ENCODE data around the gene CECR2. TPM values are rescaled to one million over a fixed set of nuclear protein-coding genes. Genes with fewer than 3 reads are reported as not detected.

The CECR2 gene
- total and polyA plus RNA-seq, 7 donors, result 1.7 to 24.1 (median 19.6) TPM

DNA sequence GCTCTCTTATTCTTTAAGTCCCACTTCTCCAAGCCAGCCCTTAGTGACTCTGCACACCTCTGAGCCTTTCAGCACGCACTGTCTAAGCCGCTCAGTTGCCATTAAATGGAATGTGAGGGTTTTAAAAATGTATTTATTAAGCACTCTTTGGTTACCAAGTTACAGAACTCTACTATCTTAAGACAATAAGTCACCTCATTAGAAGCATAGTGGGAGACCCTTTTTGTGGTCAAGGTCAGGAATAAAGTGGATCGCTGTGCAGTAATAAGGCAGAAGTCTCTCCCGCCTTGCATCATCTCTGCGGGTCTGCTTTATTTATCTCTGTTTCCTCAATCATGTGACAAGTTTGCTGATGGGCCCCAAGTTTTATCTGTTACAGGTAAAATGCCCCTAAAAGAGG, 205.9 kb downstream of the CECR2 start:
- no peak for DNase-seq
- Histone ChIP-seq H3K9me3 (no peaks in the 10 kb centered on the region), H3K27me3 (ENCODE audit: insufficient read depth in 3 of 3, low read length in 2 of 3) (no peaks in the 10 kb centered on the region), H3K27ac (no peak overlapping the region), H3K4me1 (peaks cover 13% of the 10 kb centered on the region), H3K36me3 (ENCODE audit: insufficient read depth in 1 of 2, low read depth in 1 of 2) (no peaks in the 10 kb centered on the region), H3K4me3 (no peak overlapping the region)
- intact Hi-C loops (cut with DNase I), result loop anchor here in 1 of 2 donors (5.0 kb wide), 1 partner anchor 47 kb away; no protein-coding TSS in a partner anchor
- TF ChIP-seq, protein P1, sequence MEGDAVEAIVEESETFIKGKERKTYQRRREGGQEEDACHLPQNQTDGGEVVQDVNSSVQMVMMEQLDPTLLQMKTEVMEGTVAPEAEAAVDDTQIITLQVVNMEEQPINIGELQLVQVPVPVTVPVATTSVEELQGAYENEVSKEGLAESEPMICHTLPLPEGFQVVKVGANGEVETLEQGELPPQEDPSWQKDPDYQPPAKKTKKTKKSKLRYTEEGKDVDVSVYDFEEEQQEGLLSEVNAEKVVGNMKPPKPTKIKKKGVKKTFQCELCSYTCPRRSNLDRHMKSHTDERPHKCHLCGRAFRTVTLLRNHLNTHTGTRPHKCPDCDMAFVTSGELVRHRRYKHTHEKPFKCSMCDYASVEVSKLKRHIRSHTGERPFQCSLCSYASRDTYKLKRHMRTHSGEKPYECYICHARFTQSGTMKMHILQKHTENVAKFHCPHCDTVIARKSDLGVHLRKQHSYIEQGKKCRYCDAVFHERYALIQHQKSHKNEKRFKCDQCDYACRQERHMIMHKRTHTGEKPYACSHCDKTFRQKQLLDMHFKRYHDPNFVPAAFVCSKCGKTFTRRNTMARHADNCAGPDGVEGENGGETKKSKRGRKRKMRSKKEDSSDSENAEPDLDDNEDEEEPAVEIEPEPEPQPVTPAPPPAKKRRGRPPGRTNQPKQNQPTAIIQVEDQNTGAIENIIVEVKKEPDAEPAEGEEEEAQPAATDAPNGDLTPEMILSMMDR (IDR thresholded peaks at IDR 0.05), result no peak
- 92 to 95% (median 95%) methylated on average over 5 of the region's 5 CpGs for WGBS, 3 donors
- no peak for ATAC-seq

DNA sequence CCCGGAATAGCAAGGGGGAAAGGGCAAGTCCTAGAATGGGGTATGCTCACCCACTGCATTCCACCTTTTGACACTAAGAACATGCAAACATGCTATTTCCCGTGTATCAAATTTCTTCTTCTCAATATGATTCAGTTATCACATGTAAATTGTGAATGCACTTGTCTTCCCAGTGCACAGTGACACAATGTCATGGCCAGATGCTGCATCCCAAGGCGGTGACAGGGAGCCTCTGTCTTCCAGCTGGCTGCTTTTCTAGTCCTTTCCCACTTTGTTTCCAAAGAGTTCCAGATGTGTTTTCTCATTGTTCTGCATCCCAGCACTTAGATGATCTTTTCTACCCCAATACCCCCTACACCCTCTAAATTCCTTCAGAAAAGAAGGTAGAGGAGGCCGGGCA, 206.4 kb downstream of the CECR2 start:
- H3K9me3 ChIP-seq, result no peaks in the 10 kb centered on the region
- H3K27ac ChIP-seq, result no peak overlapping the region
- intact Hi-C loops (cut with DNase I), result loop anchor here in 1 of 2 donors (5.0 kb wide), 1 partner anchor 47 kb away; no protein-coding TSS in a partner anchor
- 71 to 78% (median 74%) methylated on average over 4 of the region's 4 CpGs for WGBS, 3 donors
- no peak overlapping the region for H3K4me3 ChIP-seq
- TF ChIP-seq, protein P1 (IDR thresholded peaks at IDR 0.05), result no peak
- DNase-seq, result no peak
- peaks cover 9% of the 10 kb centered on the region for H3K4me1 ChIP-seq
- no peaks in the 10 kb centered on the region for H3K27me3 ChIP-seq (ENCODE audit: insufficient read depth in 3 of 3, low read length in 2 of 3)
- H3K36me3 ChIP-seq (ENCODE audit: insufficient read depth in 1 of 2, low read depth in 1 of 2), result no peaks in the 10 kb centered on the region
- no peak for ATAC-seq

DNA sequence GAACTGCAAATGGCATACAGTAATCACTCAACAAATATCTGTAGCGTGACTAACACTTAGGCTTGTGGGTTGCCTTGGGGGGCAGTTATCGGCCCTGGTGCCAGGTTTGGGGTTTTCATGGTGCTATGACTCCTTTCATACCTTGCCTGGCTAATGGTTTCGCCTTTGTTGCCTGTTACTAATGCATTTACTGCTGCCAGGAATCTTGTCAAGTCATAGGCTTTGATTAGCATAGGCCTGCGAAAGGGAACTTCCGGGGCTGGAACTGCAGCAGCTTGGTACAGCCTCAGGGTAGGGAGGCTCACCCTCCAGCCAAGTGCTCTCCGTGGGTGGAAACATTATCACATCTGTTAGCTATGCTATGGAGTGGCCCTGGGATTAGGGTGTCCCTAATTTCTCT, 207.2 kb downstream of the CECR2 start:
- WGBS, 3 donors, result 49 to 52% (median 49%) methylated on average over 6 of the region's 6 CpGs

DNA sequence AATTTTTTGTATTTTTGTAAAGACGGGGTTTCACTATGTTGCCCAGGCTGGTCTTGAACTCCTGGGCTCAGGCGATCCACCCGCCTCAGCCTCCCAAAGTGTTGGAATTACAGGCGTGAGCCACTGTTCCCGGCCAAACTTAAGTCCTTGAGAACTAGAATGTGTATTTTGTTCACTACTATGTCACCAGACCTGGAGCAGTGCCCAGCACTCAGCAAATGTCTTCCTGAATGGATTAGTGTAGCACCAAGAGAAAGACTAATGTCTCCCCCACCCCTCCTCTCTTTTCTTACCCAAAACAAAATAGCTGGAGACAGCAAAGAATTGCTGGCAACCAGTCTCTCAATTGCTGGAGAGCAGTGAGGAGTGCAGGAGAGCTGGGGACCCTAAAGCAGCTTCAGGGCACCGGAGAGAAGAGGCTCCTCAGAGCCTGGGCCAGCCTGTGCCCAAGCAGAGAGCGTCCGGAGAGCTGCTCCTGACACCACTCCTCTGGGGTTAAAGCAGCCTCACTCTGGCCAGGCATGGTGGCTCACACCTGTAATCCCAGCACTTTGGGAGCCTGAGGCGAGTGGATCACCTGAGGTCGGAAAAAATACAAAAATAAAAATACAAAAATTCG, 209.0 kb downstream of the CECR2 start:
- WGBS, 3 donors, result 56 to 64% (median 60%) methylated on average over 11 of the region's 11 CpGs
- ATAC-seq (peak; percentile 24 to 49 (median 26)), DNase-seq (peak; percentile 69 to 76)
- Histone ChIP-seq H3K9me3 (no peaks in the 10 kb centered on the region), H3K36me3 (ENCODE audit: insufficient read depth in 1 of 2, low read depth in 1 of 2) (no peaks in the 10 kb centered on the region), H3K4me1 (no peaks in the 10 kb centered on the region), H3K27me3 (ENCODE audit: insufficient read depth in 3 of 3, low read length in 2 of 3) (no peaks in the 10 kb centered on the region), H3K27ac (no peak overlapping the region), H3K4me3 (no peak overlapping the region)
- TF ChIP-seq, protein P1 (IDR thresholded peaks at IDR 0.05), result no peak
- intact Hi-C loops (cut with DNase I), result loop anchor here in 1 of 2 donors (5.0 kb wide), 1 partner anchor 44 kb away; no protein-coding TSS in a partner anchor

More for the DNA sequence above, 207.2 kb downstream of the CECR2 start:
- Histone ChIP-seq H3K4me1 (peaks cover 7% of the 10 kb centered on the region), H3K4me3 (no peak overlapping the region), H3K27me3 (ENCODE audit: insufficient read depth in 3 of 3, low read length in 2 of 3) (no peaks in the 10 kb centered on the region), H3K36me3 (ENCODE audit: insufficient read depth in 1 of 2, low read depth in 1 of 2) (no peaks in the 10 kb centered on the region), H3K27ac (no peak overlapping the region), H3K9me3 (no peaks in the 10 kb centered on the region)
- peak in 1 of 2 donors; percentile 46 for DNase-seq
- ATAC-seq, result peak; percentile 61 to 85 (median 76)
- TF ChIP-seq, protein P1 (IDR thresholded peaks at IDR 0.05), result no peak
- intact Hi-C loops (cut with DNase I), result loop anchor here in 1 of 2 donors (5.0 kb wide), 1 partner anchor 46 kb away; no protein-coding TSS in a partner anchor
